GM23248 (cell line): ENCODE results near the gene NPR2. TPM values are rescaled to one million over a fixed set of nuclear protein-coding genes. Genes with fewer than 3 reads are reported as not detected.

Source experiments
- DNase-seq: peaks from one replicate; pipeline ENCODE4 v3.0.0-alpha.2; 2015
- H2AFZ ChIP-seq: fragments of 200-600 bp; sonication (generic); 2 replicates; pipeline ENCODE4 v1.6.1; 2016; ENCODE audit warnings: antibody characterized with exemption
- H3F3A ChIP-seq: fragments of 200-600 bp; sonication (generic); 2 replicates; pipeline ENCODE4 v1.6.1; 2016; ENCODE audit warnings: mild to moderate bottlenecking, antibody characterized with exemption, mixed run types; ENCODE audit not compliant: insufficient read depth
- H3K27ac ChIP-seq: fragments of 200-600 bp; sonication (generic); 2 replicates; pipeline ENCODE4 v1.5.1; 2016; ENCODE audit warnings: mild to moderate bottlenecking
- H3K27me3 ChIP-seq: fragments of 200-600 bp; sonication (generic); replicated peaks from 2 replicates; pipeline ENCODE4 v1.6.1; 2016; ENCODE audit warnings: mild to moderate bottlenecking; ENCODE audit not compliant: insufficient read depth
- H3K36me3 ChIP-seq: fragments of 200-600 bp; sonication (generic); 2 replicates; pipeline ENCODE4 v1.6.1; 2016; ENCODE audit warnings: low read depth, mild to moderate bottlenecking
- H3K4me1 ChIP-seq: fragments of 200-600 bp; sonication (generic); 2 replicates; pipeline ENCODE4 v1.6.1; 2016; ENCODE audit warnings: mild to moderate bottlenecking; ENCODE audit not compliant: insufficient read depth
- H3K4me2 ChIP-seq: fragments of 200-600 bp; sonication (generic); one replicate; pipeline ENCODE4 v1.6.1; 2016; ENCODE audit warnings: mild to moderate bottlenecking; ENCODE audit not compliant: unreplicated experiment
- H3K4me3 ChIP-seq: fragments of 200-600 bp; sonication (generic); 2 replicates; pipeline ENCODE4 v1.5.1; 2016; ENCODE audit warnings: mild to moderate bottlenecking
- H3K79me2 ChIP-seq: fragments of 200-600 bp; sonication (generic); 2 replicates; pipeline ENCODE4 v1.6.1; 2016; ENCODE audit warnings: mild to moderate bottlenecking; ENCODE audit not compliant: insufficient read depth
- H3K9ac ChIP-seq: fragments of 200-600 bp; sonication (generic); 2 replicates; pipeline ENCODE4 v1.6.1; 2016; ENCODE audit warnings: mild to moderate bottlenecking
- H3K9me2 ChIP-seq: fragments of 200-600 bp; sonication (generic); 2 replicates; pipeline ENCODE4 v1.6.1; 2016; ENCODE audit warnings: mixed run types, mild to moderate bottlenecking, moderate library complexity; ENCODE audit not compliant: insufficient read depth
- H3K9me3 ChIP-seq: fragments of 200-600 bp; sonication (generic); one replicate; pipeline ENCODE4 v1.6.1; 2017; ENCODE audit warnings: low read depth
- H4K20me1 ChIP-seq: fragments of 200-600 bp; sonication (generic); 2 replicates; pipeline ENCODE4 v1.6.0; 2016; ENCODE audit not compliant: insufficient read depth
- EZH2 ChIP-seq: fragments of 200-600 bp; sonication (generic); IDR thresholded peaks from 2 replicates; pipeline ENCODE4 v1.6.1; 2018; ENCODE audit warnings: antibody characterized with exemption, mild to moderate bottlenecking; ENCODE audit not compliant: insufficient read depth, poor library complexity, severe bottlenecking
- EZH2phosphoT487 ChIP-seq: fragments of 200-600 bp; sonication (generic); IDR thresholded peaks from 2 replicates; pipeline ENCODE4 v1.6.1; 2018; ENCODE audit warnings: antibody characterized with exemption, moderate library complexity, mild to moderate bottlenecking, low read depth; ENCODE audit not compliant: insufficient read depth
- WGBS, 2 experiments: methylation state at CpG; one replicate each; pipeline ENCODE4 v1.1.6; 2015 to 2017; ENCODE audit warnings: low lambda C conversion rate in 2 of 2, low coverage in 1 of 2; ENCODE audit errors: missing lambda C conversion rate in 2 of 2; 5-methylcytosine and 5-hydroxymethylcytosine counted together
- in situ Hi-C: fragments of 300-500 bp; cut with MboI; formaldehyde crosslinking; loops from 2 replicates; pipeline ENCODE4 v1.15.0; 2020
- polyA plus RNA-seq: library from polyadenylated mRNA; unstranded; fragments of >200 nt; fragmentation: Nextera tagmentation; extraction: Ambion mirVana; gene quantifications from 2 replicates; pipeline ENCODE4 v1.2.1, GENCODE V29; 2016
- total RNA-seq: library from RNA; depleted of rRNA; stranded (reverse); fragments of >200 nt; shearing (Covaris generic); gene quantifications from 2 replicates; pipeline ENCODE4 v1.2.3, GENCODE V29; 2014

Gene NPR2
- total and polyA plus RNA-seq, 2 experiments from 2014 or later = 11.8 to 26.9 TPM

DNA sequence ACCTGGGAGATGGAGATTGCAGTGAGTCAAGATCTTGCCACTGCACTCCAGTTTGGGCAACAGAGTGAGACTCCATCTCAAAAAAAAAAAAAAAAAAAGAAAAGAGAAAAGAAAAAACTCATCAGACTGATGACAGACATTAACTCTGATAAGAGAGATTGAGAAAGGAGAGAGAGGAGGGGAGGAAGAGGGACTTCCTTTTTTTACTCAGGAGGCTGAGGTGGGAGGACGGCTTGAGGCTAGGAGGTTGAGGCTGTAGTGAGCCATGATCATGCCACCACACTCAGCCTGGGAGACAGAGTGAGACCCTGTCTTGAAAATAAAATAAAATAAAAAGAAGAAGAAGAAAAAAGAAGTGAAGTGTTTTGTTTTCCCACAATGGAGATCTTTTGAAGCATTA is 27.6 kb upstream of the NPR2 start:
- no peaks in the 10 kb centered on the region for H3K9me3 ChIP-seq
- H3F3A ChIP-seq = 0 out of 2 replicates have a peak, but pooled peaks cover 3% of the 10 kb centered on the region
- no peak overlapping the region for H2AFZ ChIP-seq
- H3K9ac ChIP-seq = no peak overlapping the region
- TF ChIP-seq EZH2 = no peak
- no peak for TF ChIP-seq EZH2phosphoT487
- no peak overlapping the region for H3K27ac ChIP-seq
- DNase-seq = no peak
- H3K27me3 ChIP-seq = no peaks in the 10 kb centered on the region
- no peaks in the 10 kb centered on the region for H4K20me1 ChIP-seq
- H3K79me2 ChIP-seq = no peaks in the 10 kb centered on the region
- H3K4me2 ChIP-seq = no peak overlapping the region
- WGBS, 2 experiments = 95 to 100% methylated on average over 1 of the region's 1 CpG
- H3K9me2 ChIP-seq = no peaks in the 10 kb centered on the region
- no peak overlapping the region for H3K4me3 ChIP-seq
- no peaks in the 10 kb centered on the region for H3K36me3 ChIP-seq
- in situ Hi-C loops = no loop called here
- no peaks in the 10 kb centered on the region for H3K4me1 ChIP-seq

DNA sequence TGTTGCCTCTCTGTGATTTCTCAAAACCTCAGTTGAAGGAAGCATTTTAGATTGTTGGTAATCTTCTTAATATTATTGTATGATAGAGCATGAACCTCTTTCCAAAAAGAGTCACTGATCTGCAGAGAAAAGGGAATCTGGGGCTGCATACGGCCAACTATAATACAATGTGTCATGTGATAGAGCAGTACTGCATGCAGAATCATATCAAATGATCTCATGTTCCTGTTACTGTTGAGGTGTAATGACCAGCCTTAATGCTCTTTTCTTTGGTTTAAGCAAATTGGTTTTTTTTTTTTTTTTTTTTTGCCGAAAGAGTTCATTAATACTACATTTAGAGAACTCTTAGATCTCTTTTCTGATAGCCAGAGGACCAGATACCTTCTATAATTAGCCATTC is 24.4 kb upstream of the NPR2 start:
- Histone ChIP-seq H3K27me3 (peaks cover 5% of the 10 kb centered on the region), H3K4me2 (no peak overlapping the region), H3K9me3 (no peaks in the 10 kb centered on the region), H3K9ac (no peak overlapping the region), H3K36me3 (no peaks in the 10 kb centered on the region), H3F3A (peaks cover 3% of the 10 kb centered on the region; the same call in 1 of the 2 replicates), H3K27ac (no peak overlapping the region), H3K79me2 (no peaks in the 10 kb centered on the region), H4K20me1 (no peaks in the 10 kb centered on the region), H3K4me1 (peaks cover 4% of the 10 kb centered on the region), H3K4me3 (no peak overlapping the region), H2AFZ (no peak overlapping the region), H3K9me2 (no peaks in the 10 kb centered on the region)
- no peak for DNase-seq
- in situ Hi-C loops = no loop called here
- TF ChIP-seq EZH2 (no peak), EZH2phosphoT487 (no peak)
- 90 to 98% methylated on average over 2 of the region's 2 CpGs for WGBS, 2 experiments

DNA sequence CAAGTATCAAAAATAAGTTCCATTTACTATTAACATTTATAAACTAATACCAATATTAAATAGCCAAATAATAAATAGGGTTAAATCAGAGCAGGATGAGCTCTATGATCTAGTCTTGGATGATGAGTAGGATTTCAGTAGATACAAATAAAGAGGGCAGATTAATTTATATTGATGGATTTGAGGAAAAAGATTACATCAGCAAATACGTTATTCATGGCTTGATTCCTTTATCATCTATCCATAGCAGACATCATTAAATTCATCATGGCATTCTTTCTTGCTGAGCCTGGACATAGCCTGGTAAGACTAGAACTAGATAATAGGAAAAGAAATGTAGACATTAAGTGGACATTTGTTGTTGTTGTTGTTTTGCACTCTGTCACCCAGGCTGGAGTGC is 23.9 kb upstream of the NPR2 start:
- Histone ChIP-seq H3K36me3 (no peaks in the 10 kb centered on the region), H2AFZ (no peak overlapping the region), H3F3A (peaks cover 7% of the 10 kb centered on the region; the same call in 1 of the 2 replicates), H3K4me3 (no peak overlapping the region), H3K27ac (no peak overlapping the region), H3K79me2 (no peaks in the 10 kb centered on the region), H3K9ac (no peak overlapping the region), H3K9me3 (no peaks in the 10 kb centered on the region), H4K20me1 (no peaks in the 10 kb centered on the region), H3K4me2 (no peak overlapping the region), H3K27me3 (peaks cover 5% of the 10 kb centered on the region), H3K9me2 (no peaks in the 10 kb centered on the region), H3K4me1 (peaks cover 7% of the 10 kb centered on the region)
- WGBS, 2 experiments = 82 to 90% methylated on average over 1 of the region's 1 CpG
- TF ChIP-seq EZH2phosphoT487 (no peak), EZH2 (no peak)
- no peak for DNase-seq
- in situ Hi-C loops = no loop called here

DNA sequence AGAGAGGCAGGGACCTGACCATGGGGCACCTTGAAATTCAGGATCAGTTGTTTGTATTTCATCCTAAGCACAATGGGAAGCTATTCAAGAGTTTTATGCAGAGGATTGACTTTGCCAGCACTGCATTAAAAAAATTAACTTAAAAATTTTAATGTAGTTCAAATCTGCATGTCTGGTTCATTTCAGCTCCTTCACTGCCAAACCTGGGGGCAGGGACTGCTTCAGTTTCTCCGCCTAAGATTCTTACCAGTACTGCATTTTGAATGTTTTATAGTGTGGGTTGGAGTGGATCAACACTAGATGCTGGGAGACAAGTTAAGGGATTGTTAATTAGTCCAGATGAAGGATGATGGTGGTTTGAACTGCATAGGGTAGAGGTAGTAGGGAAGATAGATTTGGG is 21.6 kb upstream of the NPR2 start:
- peaks cover 5% of the 10 kb centered on the region for H3K27me3 ChIP-seq
- peaks cover 7% of the 10 kb centered on the region; the same call in 1 of the 2 replicates for H3F3A ChIP-seq
- H3K79me2 ChIP-seq = no peaks in the 10 kb centered on the region
- no peaks in the 10 kb centered on the region for H3K9me3 ChIP-seq
- in situ Hi-C loops = no loop called here
- TF ChIP-seq EZH2phosphoT487 (no peak), EZH2 (no peak)
- H3K36me3 ChIP-seq = no peaks in the 10 kb centered on the region
- H3K4me1 ChIP-seq = peaks cover 7% of the 10 kb centered on the region
- H3K4me2 ChIP-seq = no peak overlapping the region
- no peak overlapping the region for H3K27ac ChIP-seq
- no peaks in the 10 kb centered on the region for H3K9me2 ChIP-seq
- H3K4me3 ChIP-seq = no peak overlapping the region
- H2AFZ ChIP-seq = no peak overlapping the region
- no peak for DNase-seq
- no peak overlapping the region for H3K9ac ChIP-seq
- 60 to 76% methylated on average over 1 of the region's 1 CpG for WGBS, 2 experiments
- H4K20me1 ChIP-seq = no peaks in the 10 kb centered on the region

DNA sequence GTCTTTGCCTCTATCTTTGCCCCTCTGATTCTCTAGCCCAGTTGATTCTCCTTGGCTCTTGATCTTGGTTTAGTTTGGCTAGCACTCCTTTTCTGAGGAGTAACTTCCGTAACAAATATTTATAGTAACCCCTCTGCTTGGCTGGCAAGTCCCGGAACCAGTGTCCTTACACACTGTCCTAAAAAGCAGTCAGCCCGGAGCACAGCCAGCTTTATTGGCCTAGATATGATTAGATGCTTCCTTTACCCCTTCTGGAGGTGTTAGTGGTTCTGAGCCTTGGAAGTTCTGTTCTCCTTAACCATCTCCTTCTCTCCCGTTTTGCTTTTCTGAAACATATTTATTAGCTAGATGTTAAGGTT is 20.3 kb upstream of the NPR2 start:
- H3F3A ChIP-seq = peaks cover 7% of the 10 kb centered on the region; the same call in 1 of the 2 replicates
- peaks cover 7% of the 10 kb centered on the region for H3K4me1 ChIP-seq
- no peaks in the 10 kb centered on the region for H3K36me3 ChIP-seq
- peaks cover 5% of the 10 kb centered on the region for H3K27me3 ChIP-seq
- H3K9me3 ChIP-seq = no peaks in the 10 kb centered on the region
- H3K27ac ChIP-seq = no peak overlapping the region
- no peak for DNase-seq
- no peaks in the 10 kb centered on the region for H3K9me2 ChIP-seq
- no peaks in the 10 kb centered on the region for H3K79me2 ChIP-seq
- H2AFZ ChIP-seq = no peak overlapping the region
- no peak overlapping the region for H3K4me2 ChIP-seq
- WGBS, 2 experiments = 16 to 18% methylated on average over 4 of the region's 4 CpGs
- no peak overlapping the region for H3K9ac ChIP-seq
- no peak overlapping the region for H3K4me3 ChIP-seq
- in situ Hi-C loops = no loop called here
- no peak for TF ChIP-seq EZH2phosphoT487
- no peak for TF ChIP-seq EZH2
- no peaks in the 10 kb centered on the region for H4K20me1 ChIP-seq
